OCI-LY1 (cell line): ENCODE measurements around the gene ODF2L.

Experiments
- EZH2 ChIP-seq: fragments of 200-600 bp; sonication (generic), shearing (Covaris generic); IDR thresholded peaks from 2 replicates; pipeline ENCODE4 v1.8.0; 2017; ENCODE audit warnings: borderline replicate concordance, mixed run types, mild to moderate bottlenecking, antibody characterized with exemption, low read length, moderate library complexity, mixed read lengths
- TF ChIP-seq, protein P1 (sequence below): fragments of 200-600 bp; sonication (generic), shearing (Covaris generic); IDR thresholded peaks from 2 replicates; pipeline ENCODE4 v1.5.1; 2017; ENCODE audit warnings: mild to moderate bottlenecking, antibody characterized with exemption, low read length, moderate library complexity, mixed read lengths

DNA sequence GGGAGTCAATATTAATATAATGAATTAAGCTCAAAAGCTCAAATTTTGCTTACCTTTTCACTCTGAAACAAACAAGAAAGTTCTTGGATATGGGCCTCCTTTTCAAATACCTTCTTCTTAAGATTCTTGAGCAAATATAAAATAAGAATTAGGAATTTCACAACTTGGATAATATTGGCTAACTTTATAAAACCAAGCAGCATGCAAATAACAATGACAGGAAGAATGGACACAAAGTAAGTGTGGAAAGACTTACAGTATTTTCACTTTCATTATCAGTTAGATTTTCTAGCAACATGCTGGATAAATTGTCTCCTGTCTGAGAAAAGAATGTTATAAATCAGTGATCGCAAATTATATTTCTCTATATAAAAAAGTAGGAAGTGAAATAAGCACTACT, 13.2 kb downstream of the ODF2L start:
- TF ChIP-seq, protein P1, sequence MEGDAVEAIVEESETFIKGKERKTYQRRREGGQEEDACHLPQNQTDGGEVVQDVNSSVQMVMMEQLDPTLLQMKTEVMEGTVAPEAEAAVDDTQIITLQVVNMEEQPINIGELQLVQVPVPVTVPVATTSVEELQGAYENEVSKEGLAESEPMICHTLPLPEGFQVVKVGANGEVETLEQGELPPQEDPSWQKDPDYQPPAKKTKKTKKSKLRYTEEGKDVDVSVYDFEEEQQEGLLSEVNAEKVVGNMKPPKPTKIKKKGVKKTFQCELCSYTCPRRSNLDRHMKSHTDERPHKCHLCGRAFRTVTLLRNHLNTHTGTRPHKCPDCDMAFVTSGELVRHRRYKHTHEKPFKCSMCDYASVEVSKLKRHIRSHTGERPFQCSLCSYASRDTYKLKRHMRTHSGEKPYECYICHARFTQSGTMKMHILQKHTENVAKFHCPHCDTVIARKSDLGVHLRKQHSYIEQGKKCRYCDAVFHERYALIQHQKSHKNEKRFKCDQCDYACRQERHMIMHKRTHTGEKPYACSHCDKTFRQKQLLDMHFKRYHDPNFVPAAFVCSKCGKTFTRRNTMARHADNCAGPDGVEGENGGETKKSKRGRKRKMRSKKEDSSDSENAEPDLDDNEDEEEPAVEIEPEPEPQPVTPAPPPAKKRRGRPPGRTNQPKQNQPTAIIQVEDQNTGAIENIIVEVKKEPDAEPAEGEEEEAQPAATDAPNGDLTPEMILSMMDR: no peak
- TF ChIP-seq EZH2: no peak
